GM21576 (cell line): ENCODE results near the gene AFG3L2.

Experiments used
- ATAC-seq: cut with Tn5 transposase; IDR thresholded peaks from one replicate; pipeline ENCODE4 v1.9.1; 2021; ENCODE audit warnings: mild to moderate bottlenecking, moderate library complexity; ENCODE audit not compliant: unreplicated experiment

AFG3L2 gene

DNA sequence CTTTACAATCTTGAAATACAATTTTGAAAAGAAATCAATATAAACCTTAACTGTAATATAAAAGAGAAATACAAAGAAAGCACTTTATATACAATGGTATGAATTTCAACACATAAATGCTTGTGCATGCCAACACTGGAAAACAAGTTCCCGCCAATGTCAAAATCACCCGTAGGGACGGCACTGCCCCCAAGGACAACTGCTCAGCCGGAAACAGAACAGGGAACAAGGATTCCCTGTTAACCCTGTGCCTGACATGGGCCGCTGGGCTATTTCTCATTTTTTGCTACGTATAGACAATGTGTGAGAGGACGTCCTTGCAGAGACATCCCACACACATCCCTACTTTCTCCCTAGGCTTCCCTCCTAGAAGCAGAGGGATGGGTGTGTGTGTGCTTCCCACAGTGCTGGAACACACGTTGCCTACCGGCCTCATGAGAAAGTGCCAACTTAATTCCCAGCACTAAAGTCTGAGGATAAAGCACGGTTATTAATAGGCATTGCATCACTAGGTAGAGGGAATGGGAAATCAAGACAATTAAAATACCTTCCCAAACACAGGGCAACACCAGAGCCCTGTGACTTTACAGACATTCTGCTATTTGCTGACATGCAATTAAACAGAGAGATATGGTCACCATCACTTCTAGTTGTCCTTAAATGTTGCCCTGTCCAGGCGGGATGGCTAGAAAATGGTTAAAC lies 14.4 kb downstream of the AFG3L2 start:
- no peak for ATAC-seq

DNA sequence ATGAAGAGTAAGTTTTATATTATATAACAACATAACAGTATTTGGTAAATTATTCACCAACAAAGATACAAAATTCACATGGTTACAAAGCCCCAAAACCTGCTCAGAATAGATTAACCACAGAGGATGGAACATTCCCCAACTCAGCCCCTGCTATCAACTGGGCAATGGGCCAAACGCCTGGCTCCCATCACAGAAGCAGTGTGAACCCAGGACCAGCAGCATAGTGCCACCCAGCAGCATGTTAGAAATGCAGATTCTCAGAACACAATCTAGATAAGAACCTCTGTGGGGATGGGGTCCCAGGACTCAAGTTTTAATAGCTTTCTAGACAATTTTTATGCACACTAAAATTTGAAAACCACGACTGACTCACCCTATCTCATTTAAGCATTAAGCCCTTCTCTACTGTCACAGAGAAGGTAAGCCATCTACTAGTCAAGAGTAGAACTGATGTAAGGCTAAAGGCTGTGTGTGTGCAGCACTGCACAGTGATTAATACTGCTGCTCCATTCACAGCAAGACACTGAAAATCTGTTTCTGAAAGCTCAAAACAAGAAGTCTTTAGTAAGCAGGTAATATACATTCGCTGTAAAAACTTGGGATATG lies 15.2 kb downstream of the AFG3L2 start:
- no peak for ATAC-seq

DNA sequence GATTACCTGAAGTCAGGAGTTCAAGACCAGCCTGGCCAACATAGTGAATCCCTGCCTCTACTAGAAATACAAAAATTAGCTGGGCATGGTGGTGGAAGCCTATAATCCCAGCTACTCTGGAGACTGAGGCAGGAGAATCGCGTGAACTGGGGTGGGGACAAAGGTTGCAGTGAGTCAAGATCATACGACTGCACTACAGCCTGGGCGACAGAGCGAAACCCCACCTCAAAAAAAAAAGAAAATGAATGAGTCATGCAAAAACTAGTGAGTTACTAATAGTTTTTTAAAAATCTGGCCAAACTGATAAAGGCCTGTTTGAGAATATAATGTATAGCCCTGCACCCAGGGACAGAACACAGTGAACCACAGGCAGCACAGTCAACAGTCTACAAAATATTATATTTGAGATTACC lies 17.5 kb downstream of the AFG3L2 start:
- no peak for ATAC-seq

- no peak for ATAC-seq
Observed at GRCh38 chr18:12352188-12352587, 24.8 kb downstream of the AFG3L2 start.

GRCh38 chr18:12347895-12348294 lies 29.1 kb downstream of the AFG3L2 start:
- ATAC-seq: no peak

- no peak for ATAC-seq
Observed at GRCh38 chr18:12346240-12346565, 30.8 kb downstream of the AFG3L2 start.

DNA sequence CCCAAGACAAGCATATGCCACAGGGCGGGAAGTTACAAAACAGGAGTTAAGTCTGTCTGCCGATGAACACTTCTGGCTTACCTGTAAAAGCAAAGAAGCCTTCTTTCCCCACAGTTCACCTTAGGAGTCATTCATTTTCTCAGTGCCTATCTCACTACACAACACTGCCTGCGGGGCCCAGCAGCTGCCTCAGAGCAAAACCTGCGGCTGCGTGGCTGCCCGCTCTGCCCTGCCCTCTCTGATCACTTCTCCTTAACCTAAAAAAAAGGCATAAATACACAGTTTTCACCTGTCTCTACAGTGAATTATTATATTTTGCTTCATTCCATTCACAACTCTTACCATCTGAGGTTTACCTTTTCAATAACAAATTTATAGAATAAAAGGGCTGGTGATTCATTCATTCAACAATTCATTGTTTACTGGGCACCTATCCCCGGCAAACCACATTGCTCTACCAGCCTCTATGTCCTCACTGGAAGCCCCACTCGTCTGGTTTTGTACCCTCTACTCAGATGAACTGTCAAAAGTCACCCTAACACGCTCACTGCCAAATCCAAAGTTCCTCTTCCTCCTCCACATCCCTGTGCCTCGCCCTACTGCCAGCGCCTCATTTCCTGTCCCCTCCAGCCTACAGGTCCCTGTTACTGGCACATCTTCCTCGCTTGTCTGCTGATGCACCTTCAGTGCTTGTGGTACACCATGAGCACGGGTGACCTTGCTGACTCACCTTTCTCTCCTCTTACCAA lies 31.4 kb downstream of the AFG3L2 start:
- no peak for ATAC-seq

DNA sequence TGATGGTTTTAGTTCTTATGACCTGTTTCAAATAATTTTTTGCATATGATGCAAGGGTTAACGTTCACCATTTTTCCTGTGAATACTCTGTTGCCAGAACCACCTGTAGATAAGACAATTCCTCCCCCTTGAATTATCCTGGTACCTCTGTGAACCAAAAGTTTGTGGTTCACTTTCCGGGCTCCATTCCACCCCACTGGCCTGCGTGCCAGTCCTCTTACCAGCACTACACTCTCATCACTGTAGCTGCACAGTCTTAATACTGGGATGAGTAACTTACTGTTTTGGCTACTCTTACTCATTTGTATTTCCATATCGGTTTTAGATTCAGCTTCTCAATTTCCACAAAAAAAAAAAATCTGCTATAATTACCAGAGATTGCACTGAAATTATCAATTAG lies 34.4 kb downstream of the AFG3L2 start:
- no peak for ATAC-seq

- no peak for ATAC-seq
Observed at GRCh38 chr18:12340945-12341660, 35.9 kb downstream of the AFG3L2 start.

GRCh38 chr18:12338382-12338781 lies 38.6 kb downstream of the AFG3L2 start:
- no peak for ATAC-seq

GRCh38 chr18:12336887-12337286 lies 40.1 kb downstream of the AFG3L2 start:
- no peak for ATAC-seq

DNA sequence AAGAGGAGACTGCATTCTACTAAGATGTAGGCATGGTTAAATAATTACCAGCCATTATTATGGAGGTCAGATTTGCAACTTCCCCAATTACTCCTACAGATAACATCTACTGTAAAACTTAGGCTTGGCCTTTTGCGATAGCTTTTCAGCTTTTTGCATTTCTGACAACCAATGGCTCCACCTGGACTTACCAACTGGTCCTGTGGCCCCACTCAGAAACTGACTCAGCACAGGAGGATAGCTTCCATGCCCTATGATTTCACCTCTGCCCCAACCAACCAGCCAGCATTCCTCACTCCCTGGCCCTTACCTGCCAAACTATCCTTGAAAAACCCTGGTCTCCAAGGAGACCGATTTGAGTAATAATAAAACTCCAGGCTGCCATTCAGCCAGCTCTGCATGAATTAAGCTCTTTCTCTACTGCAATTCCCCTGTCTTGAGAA lies 40.8 kb downstream of the AFG3L2 start:
- no peak for ATAC-seq

GRCh38 chr18:12335503-12335902 lies 41.5 kb downstream of the AFG3L2 start:
- no peak for ATAC-seq

- ATAC-seq: no peak
Observed at GRCh38 chr18:12334863-12335262, 42.2 kb downstream of the AFG3L2 start.

GRCh38 chr18:12334366-12334808 lies 42.6 kb downstream of the AFG3L2 start:
- no peak for ATAC-seq

- ATAC-seq: no peak
Observed at GRCh38 chr18:12333506-12334290, 43.3 kb downstream of the AFG3L2 start.

DNA sequence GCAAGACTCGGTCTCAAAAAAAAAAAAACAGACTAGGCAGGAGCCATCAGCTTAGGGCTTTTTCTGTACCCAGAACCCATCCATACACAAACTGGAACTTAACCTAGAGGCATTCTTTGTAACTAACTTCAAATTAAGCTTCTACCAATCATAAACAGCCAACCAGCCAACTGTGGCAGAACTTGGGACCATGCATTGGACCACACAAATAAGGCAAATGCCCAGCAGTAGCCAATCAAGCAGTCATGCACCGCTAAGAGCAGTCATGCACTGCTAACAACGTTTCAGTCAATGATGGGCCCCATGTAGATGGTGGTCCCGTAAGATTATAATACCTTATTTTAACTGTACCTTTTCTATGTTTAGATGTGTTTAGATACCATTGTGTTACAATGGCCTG lies 46.3 kb downstream of the AFG3L2 start:
- ATAC-seq: no peak

GRCh38 chr18:12329125-12329698 lies 47.8 kb downstream of the AFG3L2 start:
- no peak for ATAC-seq

DNA sequence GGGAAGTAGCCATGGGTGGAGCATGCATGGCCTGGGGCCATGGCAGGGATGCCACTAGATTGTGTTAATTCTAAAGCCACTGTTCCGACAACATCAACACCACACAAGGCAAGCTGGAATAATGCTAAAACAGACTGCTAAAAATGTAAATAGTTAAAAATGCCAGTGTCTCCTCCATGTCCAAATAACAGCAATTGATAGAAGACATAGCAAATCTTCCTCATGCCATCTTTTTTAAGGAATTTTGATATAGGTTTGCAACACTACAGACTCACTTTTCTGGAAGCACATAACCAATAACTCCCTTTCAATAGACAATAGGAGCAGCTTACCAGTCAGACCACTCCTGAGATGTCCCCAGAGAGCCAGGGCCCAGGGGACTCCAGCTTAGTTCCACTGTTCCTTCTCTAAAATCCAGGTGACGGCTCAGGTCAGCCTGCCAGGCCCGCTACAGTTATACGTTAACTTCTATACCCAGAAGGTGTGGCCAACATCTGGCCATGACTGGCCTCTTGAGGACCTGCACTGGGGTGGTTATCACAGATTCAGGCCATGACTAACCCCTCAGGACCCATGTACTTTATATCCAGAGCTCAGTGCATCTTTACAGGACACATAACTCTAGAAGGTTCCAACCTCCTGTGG lies 48.7 kb downstream of the AFG3L2 start:
- no peak for ATAC-seq
